Non-pigmented ciliary epithelial cell (primary cell): ENCODE results near the gene F11R.
"Not testable (repeated sequence)": the region's sequence is repeated elsewhere in the genome, so short reads cannot be mapped to it uniquely, and the experiment has no call there.

Source experiments
- DNase-seq: peaks from one replicate; pipeline ENCODE4 v3.0.0-alpha.2; 2010; ENCODE audit warnings: low read depth

The F11R gene

GRCh38 chr1:161044535-161044907, 23.6 kb upstream of the F11R start:
- no peak for DNase-seq

GRCh38 chr1:161039546-161039945, 18.6 kb upstream of the F11R start:
- no peak for DNase-seq

- no peak for DNase-seq
These were observed 18.2 kb upstream of the F11R start for GRCh38 chr1:161039154-161039545.

GRCh38 chr1:161038523-161039153, 17.7 kb upstream of the F11R start, which contains the start of gene TSTD1:
TSTD1 (minus strand) TSS chr1:161038964; CDS start chr1:161038889, 75 bp downstream.
- no peak for DNase-seq

- DNase-seq = no peak
These were observed 16.9 kb upstream of the F11R start for GRCh38 chr1:161037661-161038522.

- DNase-seq = no peak
These were observed 12.8 kb upstream of the F11R start for GRCh38 chr1:161033751-161034150.

- no peak for DNase-seq
These were observed 11.5 kb upstream of the F11R start for GRCh38 chr1:161032409-161032808.

- no peak for DNase-seq
These were observed 10.9 kb upstream of the F11R start for GRCh38 chr1:161031874-161032273.

GRCh38 chr1:161029466-161029865, 8.5 kb upstream of the F11R start:
- not testable (repeated sequence) for DNase-seq

- DNase-seq = not testable (repeated sequence)
These were observed 6.0 kb upstream of the F11R start for GRCh38 chr1:161026954-161027353.

- not testable (repeated sequence) for DNase-seq
These were observed 1.5 kb upstream of the F11R start for GRCh38 chr1:161022432-161022831.

GRCh38 chr1:161021970-161022353, 1.0 kb upstream of the F11R start:
- DNase-seq = no peak

GRCh38 chr1:161021165-161021969, 415 bp upstream of the F11R start:
- DNase-seq = no peak

- DNase-seq = no peak
These were observed 1.0 kb downstream of the F11R start for GRCh38 chr1:161019751-161020495.

- not testable (repeated sequence) for DNase-seq
These were observed 1.8 kb downstream of the F11R start for GRCh38 chr1:161019111-161019660.

- no peak for DNase-seq
These were observed 2.4 kb downstream of the F11R start for GRCh38 chr1:161018631-161018930.

GRCh38 chr1:161017756-161018630, 3.0 kb downstream of the F11R start:
- DNase-seq = no peak

GRCh38 chr1:161017181-161017580, 3.8 kb downstream of the F11R start:
- DNase-seq = not testable (repeated sequence)

GRCh38 chr1:161016683-161017082, 4.3 kb downstream of the F11R start:
- not testable (repeated sequence) for DNase-seq

- DNase-seq = peak; percentile 52
These were observed 7.3 kb downstream of the F11R start for GRCh38 chr1:161013488-161014230.
